CD14-positive monocyte (primary cell): ENCODE measurements around the gene NKX1-2. TPM values are rescaled to one million over a fixed set of nuclear protein-coding genes. Genes with fewer than 3 reads are reported as not detected.

Experiments
- DNase-seq, 3 donors: peaks; one replicate each; pipeline ENCODE4 v3.0.0-alpha.2; 2011 to 2022
- H2AFZ ChIP-seq: 2 replicates; pipeline ENCODE4 v1.6.0; 2012; ENCODE audit warnings: mild to moderate bottlenecking, low read depth, low read length, inconsistent platforms; ENCODE audit not compliant: insufficient read depth, poor library complexity, severe bottlenecking
- H3K27ac ChIP-seq, 2 donors: 1 replicate in 1 of 2; 2 replicates in 1 of 2; pipeline ENCODE4 v1.5.1; 2012 to 2013; ENCODE audit warnings: low read length in 2 of 2, control low read depth in 1 of 2, inconsistent platforms in 1 of 2, low read depth in 1 of 2, mild to moderate bottlenecking in 1 of 2
- H3K27me3 ChIP-seq, 2 donors: one replicate each; pipeline versions ENCODE4 v1.6.0 to v1.6.1; 2011 to 2013; ENCODE audit warnings: low read length in 2 of 2; ENCODE audit not compliant: control insufficient read depth in 2 of 2, insufficient read depth in 2 of 2
- H3K36me3 ChIP-seq, 2 donors: replicated peaks in 1 of 2; 1 replicate in 1 of 2; 2 replicates in 1 of 2; pipeline versions ENCODE4 v1.5.1 to v1.6.1; 2012 to 2013; ENCODE audit warnings: low read length in 2 of 2, control low read depth in 1 of 2, inconsistent platforms in 1 of 2, mild to moderate bottlenecking in 1 of 2; ENCODE audit not compliant: insufficient read depth in 2 of 2, control insufficient read depth in 1 of 2
- H3K4me1 ChIP-seq, 2 donors: 1 replicate in 1 of 2; 2 replicates in 1 of 2; pipeline versions ENCODE4 v1.5.1 to v1.6.1; 2012 to 2013; ENCODE audit warnings: low read length in 2 of 2, control low read depth in 1 of 2, inconsistent platforms in 1 of 2, mild to moderate bottlenecking in 1 of 2, moderate library complexity in 1 of 2; ENCODE audit not compliant: insufficient read depth in 2 of 2, control insufficient read depth in 1 of 2
- H3K4me2 ChIP-seq: replicated peaks from 2 replicates; pipeline ENCODE3; 2012; ENCODE audit warnings: low read length, moderate library complexity, mild to moderate bottlenecking; ENCODE audit not compliant: poor library complexity, severe bottlenecking; ENCODE audit errors: extremely low read depth
- H3K4me3 ChIP-seq, 3 experiments: fragments of 200-600 bp in 1 of 3; sonication (generic) in 1 of 3; replicated peaks in 1 of 3; 1 replicate in 2 of 3; 2 replicates in 1 of 3; pipeline ENCODE4 v1.5.1; 2011 to 2013; ENCODE audit warnings: low read length in 3 of 3, mild to moderate bottlenecking in 3 of 3, control low read depth in 2 of 3, low read depth in 2 of 3, inconsistent platforms in 1 of 3, moderate library complexity in 1 of 3
- H3K79me2 ChIP-seq: 2 replicates; pipeline ENCODE4 v1.6.0; 2012; ENCODE audit warnings: mild to moderate bottlenecking, control low read depth, inconsistent platforms, low read length, moderate library complexity; ENCODE audit not compliant: insufficient read depth
- H3K9ac ChIP-seq: 2 replicates; pipeline ENCODE4 v1.6.0; 2017; ENCODE audit warnings: low read length, mild to moderate bottlenecking; ENCODE audit not compliant: insufficient read depth, poor library complexity, severe bottlenecking
- H3K9me3 ChIP-seq, 2 donors: replicated peaks in 1 of 2; 1 replicate in 1 of 2; 2 replicates in 1 of 2; pipeline versions ENCODE4 v1.5.1 to v1.6.1; 2012 to 2013; ENCODE audit warnings: low read length in 2 of 2, control low read depth in 1 of 2; ENCODE audit not compliant: control insufficient read depth in 1 of 2, insufficient read depth in 1 of 2
- H4K20me1 ChIP-seq: 2 replicates; pipeline ENCODE4 v1.6.0; 2012; ENCODE audit warnings: mild to moderate bottlenecking, low read length, control low read depth, moderate library complexity; ENCODE audit not compliant: insufficient read depth
- H3K27ac Mint-ChIP-seq, 7 donors: one replicate each; pipeline ENCODE4 v1.8.0; 2020; ENCODE audit warnings: mild to moderate bottlenecking in 7 of 7, mixed read lengths in 7 of 7, moderate library complexity in 6 of 7, inconsistent platforms in 2 of 7
- H3K27me3 Mint-ChIP-seq, 3 donors: one replicate each; pipeline ENCODE4 v1.8.0; 2021 to 2022; ENCODE audit warnings: low read depth in 3 of 3, mild to moderate bottlenecking in 3 of 3, mixed read lengths in 3 of 3, moderate library complexity in 3 of 3, inconsistent platforms in 1 of 3
- H3K36me3 Mint-ChIP-seq, 2 donors: one replicate each; pipeline ENCODE4 v1.8.0; 2020; ENCODE audit warnings: mixed read lengths in 2 of 2, inconsistent platforms in 1 of 2, mild to moderate bottlenecking in 1 of 2
- H3K4me1 Mint-ChIP-seq: one replicate; pipeline ENCODE4 v1.8.0; 2020; ENCODE audit warnings: mild to moderate bottlenecking, mixed read lengths
- H3K4me3 Mint-ChIP-seq, 2 donors: one replicate each; pipeline ENCODE4 v1.8.0; 2020; ENCODE audit warnings: mild to moderate bottlenecking in 2 of 2, mixed read lengths in 2 of 2, moderate library complexity in 1 of 2
- H3K9me3 Mint-ChIP-seq, 7 donors: one replicate each; pipeline ENCODE4 v1.8.0; 2020 to 2022; ENCODE audit warnings: mixed read lengths in 7 of 7, mild to moderate bottlenecking in 6 of 7, moderate library complexity in 6 of 7, inconsistent platforms in 2 of 7
- WGBS: methylation state at CpG from one replicate; pipeline ENCODE4 v1.1.5; 2013; ENCODE audit warnings: missing lambda C conversion rate; ENCODE audit not compliant: insufficient coverage; 5-methylcytosine and 5-hydroxymethylcytosine counted together
- intact Hi-C, 2 donors: fragments of 100-400 bp; cut with micrococcal nuclease; formaldehyde crosslinking; loops; one replicate each; pipeline versions ENCODE4 v1.15.0 to v1.15.1; 2023
- polyA plus RNA-seq, 3 donors: library from polyadenylated mRNA; depleted of rRNA in 1 of 3; unstranded in 2 of 3; stranded (reverse) in 1 of 3; fragments of 300-500 nt in 2 of 3; fragments of >200 nt in 1 of 3; fragmentation: Illumina TruSeq in 2 of 3; gene quantifications; 1 replicate in 2 of 3; 2 replicates in 1 of 3; pipeline ENCODE4 v1.2.3, GENCODE V29; 2012 to 2021
- TF ChIP-seq, protein P1 (sequence below): fragments of 200-600 bp; IDR thresholded peaks from one replicate; pipeline ENCODE4 v1.8.0; 2022; ENCODE audit warnings: antibody characterized with exemption, mild to moderate bottlenecking

The NKX1-2 gene
- polyA plus RNA-seq, 3 donors, result not detected

DNA sequence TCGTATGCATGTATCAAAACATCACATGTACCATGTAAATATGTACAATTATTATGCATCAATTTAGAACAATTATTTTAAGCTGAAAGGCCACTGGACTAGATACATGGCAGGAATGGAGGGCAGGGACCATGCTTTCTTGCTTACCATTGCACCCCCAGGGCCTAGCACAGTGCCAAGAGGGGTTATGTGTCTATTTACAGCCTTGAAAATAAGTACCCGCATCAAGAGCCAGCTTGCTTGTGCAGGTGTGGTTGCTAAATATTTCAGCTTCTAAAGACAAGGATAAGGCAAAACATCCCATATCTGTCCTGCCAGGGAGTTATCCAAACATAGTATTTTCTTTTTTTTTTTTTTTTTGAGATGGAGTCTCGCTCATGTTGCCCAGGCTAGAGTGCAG, 16.4 kb downstream of the NKX1-2 start:
- DNase-seq, result no peak
- peaks cover 9% of the 10 kb centered on the region for H3K4me1 Mint-ChIP-seq
- Histone ChIP-seq H3K4me2 (no peak overlapping the region), H4K20me1 (no peaks in the 10 kb centered on the region), H3K9me3 (no peaks in the 10 kb centered on the region), H3K9ac (no peak overlapping the region), H3K4me3 (no peak overlapping the region), H3K27ac (no peak overlapping the region), H2AFZ (no peak overlapping the region), H3K36me3 (no peaks in the 10 kb centered on the region), H3K27me3 (peaks cover 3 to 4% of the 10 kb centered on the region in 2 donors), H3K79me2 (no peaks in the 10 kb centered on the region), H3K4me1 (peaks cover 0 to 10% of the 10 kb centered on the region in 2 donors)
- H3K36me3 Mint-ChIP-seq, result no peaks in the 10 kb centered on the region
- TF ChIP-seq, protein P1, sequence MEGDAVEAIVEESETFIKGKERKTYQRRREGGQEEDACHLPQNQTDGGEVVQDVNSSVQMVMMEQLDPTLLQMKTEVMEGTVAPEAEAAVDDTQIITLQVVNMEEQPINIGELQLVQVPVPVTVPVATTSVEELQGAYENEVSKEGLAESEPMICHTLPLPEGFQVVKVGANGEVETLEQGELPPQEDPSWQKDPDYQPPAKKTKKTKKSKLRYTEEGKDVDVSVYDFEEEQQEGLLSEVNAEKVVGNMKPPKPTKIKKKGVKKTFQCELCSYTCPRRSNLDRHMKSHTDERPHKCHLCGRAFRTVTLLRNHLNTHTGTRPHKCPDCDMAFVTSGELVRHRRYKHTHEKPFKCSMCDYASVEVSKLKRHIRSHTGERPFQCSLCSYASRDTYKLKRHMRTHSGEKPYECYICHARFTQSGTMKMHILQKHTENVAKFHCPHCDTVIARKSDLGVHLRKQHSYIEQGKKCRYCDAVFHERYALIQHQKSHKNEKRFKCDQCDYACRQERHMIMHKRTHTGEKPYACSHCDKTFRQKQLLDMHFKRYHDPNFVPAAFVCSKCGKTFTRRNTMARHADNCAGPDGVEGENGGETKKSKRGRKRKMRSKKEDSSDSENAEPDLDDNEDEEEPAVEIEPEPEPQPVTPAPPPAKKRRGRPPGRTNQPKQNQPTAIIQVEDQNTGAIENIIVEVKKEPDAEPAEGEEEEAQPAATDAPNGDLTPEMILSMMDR, result no peak
- intact Hi-C loops, result no loop called here
- peaks cover 0 to 2% (median 0%) of the 10 kb centered on the region in 7 donors for H3K9me3 Mint-ChIP-seq
- H3K27ac Mint-ChIP-seq, result peak overlapping the region in 1 of 7 donors; percentile 6
- 100% methylated on average over 1 of the region's 3 CpGs for WGBS
- no peak overlapping the region for H3K4me3 Mint-ChIP-seq
- peaks cover 17 to 41% (median 21%) of the 10 kb centered on the region in 3 donors for H3K27me3 Mint-ChIP-seq

DNA sequence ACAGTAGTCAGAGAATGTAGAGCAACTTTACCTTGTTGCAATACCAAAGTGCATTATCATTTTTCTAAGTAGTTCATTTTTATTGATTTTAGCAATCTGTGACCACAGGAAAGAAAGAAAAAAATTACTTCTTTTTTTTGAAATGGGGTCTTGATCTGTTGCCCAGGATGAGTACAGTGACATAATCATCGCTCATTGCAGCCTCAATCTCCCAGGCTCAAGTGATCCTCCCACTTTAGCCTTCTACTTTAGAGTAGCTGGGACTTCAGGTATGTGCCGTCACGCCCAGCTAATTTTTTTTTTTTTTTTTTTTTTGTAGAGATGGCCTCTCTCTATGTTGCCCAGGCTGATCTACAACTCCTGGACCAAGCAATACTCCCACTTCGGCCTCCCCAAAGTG, 19.8 kb downstream of the NKX1-2 start:
- Histone ChIP-seq H3K4me1 (no peaks in the 10 kb centered on the region), H4K20me1 (no peaks in the 10 kb centered on the region), H3K79me2 (no peaks in the 10 kb centered on the region), H3K27ac (no peak overlapping the region), H3K9me3 (no peaks in the 10 kb centered on the region), H3K9ac (no peak overlapping the region), H3K4me2 (no peak overlapping the region), H3K4me3 (no peak overlapping the region), H3K27me3 (peaks cover 3 to 12% of the 10 kb centered on the region in 2 donors), H3K36me3 (no peaks in the 10 kb centered on the region), H2AFZ (no peak overlapping the region)
- Mint-ChIP-seq H3K27me3 (peaks cover 22 to 44% (median 22%) of the 10 kb centered on the region in 3 donors), H3K9me3 (peaks cover 0 to 2% (median 0%) of the 10 kb centered on the region in 7 donors), H3K36me3 (no peaks in the 10 kb centered on the region), H3K4me1 (no peaks in the 10 kb centered on the region), H3K4me3 (no peak overlapping the region), H3K27ac (no peak overlapping the region)
- 91% methylated on average over 1 of the region's 4 CpGs for WGBS
- intact Hi-C loops, result no loop called here
- TF ChIP-seq, protein P1, result no peak
- DNase-seq, result no peak
